NK-92 (cell line): ENCODE measurements around the gene CDC42BPB.

Experiments
- DNase-seq: peaks from one replicate; lab custom pipeline; 2025; ENCODE audit not compliant: unreplicated experiment; lab: John Stamatoyannopoulos, UW

The CDC42BPB gene

GRCh38 chr14:103057372-103058163 lies at the start of gene CDC42BPB:
CDC42BPB (minus strand) TSS chr14:103057549; CDS start chr14:103057173, 376 bp downstream.
- DNase-seq, result no peak

- DNase-seq, result no peak
Observed at GRCh38 chr14:103105580-103106150, 48.3 kb upstream of the CDC42BPB start.

- DNase-seq, result no peak
Observed at GRCh38 chr14:103104654-103105452, 47.5 kb upstream of the CDC42BPB start.

- no peak for DNase-seq
Observed at GRCh38 chr14:103104389-103104653, 47.0 kb upstream of the CDC42BPB start.

- no peak for DNase-seq
Observed at GRCh38 chr14:103103461-103104388, 46.4 kb upstream of the CDC42BPB start.

GRCh38 chr14:103102689-103103260 lies 45.4 kb upstream of the CDC42BPB start:
- DNase-seq, result no peak

GRCh38 chr14:103101963-103102688 lies 44.8 kb upstream of the CDC42BPB start:
- DNase-seq, result no peak

GRCh38 chr14:103101257-103101962 lies 44.1 kb upstream of the CDC42BPB start:
- no peak for DNase-seq

GRCh38 chr14:103100281-103101121 lies 43.2 kb upstream of the CDC42BPB start:
- DNase-seq, result no peak

GRCh38 chr14:103099733-103100280 lies 42.5 kb upstream of the CDC42BPB start:
- no peak for DNase-seq

GRCh38 chr14:103099081-103099732 lies 41.9 kb upstream of the CDC42BPB start:
- no peak for DNase-seq

- DNase-seq, result no peak
Observed at GRCh38 chr14:103097994-103098957, 40.9 kb upstream of the CDC42BPB start.

GRCh38 chr14:103097244-103097993 lies 40.1 kb upstream of the CDC42BPB start:
- DNase-seq, result no peak

- no peak for DNase-seq
Observed at GRCh38 chr14:103096387-103096786, 39.0 kb upstream of the CDC42BPB start.

GRCh38 chr14:103095210-103095778 lies 37.9 kb upstream of the CDC42BPB start:
- no peak for DNase-seq
